Measurements from ENCODE around the gene MGRN1.

DNA sequence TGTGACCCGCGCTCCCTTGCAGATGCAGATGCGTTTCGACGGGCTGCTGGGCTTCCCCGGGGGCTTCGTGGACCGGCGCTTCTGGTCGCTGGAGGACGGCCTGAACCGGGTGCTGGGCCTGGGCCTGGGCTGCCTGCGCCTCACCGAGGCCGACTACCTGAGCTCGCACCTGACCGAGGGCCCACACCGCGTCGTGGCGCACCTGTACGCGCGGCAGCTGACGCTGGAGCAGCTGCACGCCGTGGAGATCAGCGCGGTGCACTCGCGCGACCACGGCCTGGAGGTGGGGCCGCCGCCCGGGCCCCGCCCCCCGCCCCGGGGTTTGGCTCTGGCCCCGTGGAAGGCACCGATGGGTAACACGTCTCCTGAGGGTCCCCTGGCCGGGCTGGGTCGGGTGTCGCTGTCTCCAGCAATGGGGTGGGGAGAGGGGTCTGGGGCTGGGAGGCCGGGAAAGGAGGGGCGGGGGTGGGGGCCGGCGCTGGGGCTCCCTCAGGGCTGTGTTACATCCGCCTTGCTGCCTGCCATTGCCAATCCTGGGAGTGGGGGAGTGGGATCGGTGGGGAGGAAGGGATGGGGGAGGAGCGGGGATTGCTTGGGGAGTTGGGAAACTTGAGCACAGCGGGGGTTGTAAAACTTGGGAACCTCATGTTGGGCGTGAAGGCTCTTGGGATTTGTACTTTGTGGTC, 69.5 kb downstream of the MGRN1 start:
- TF ChIP-seq, protein P1, sequence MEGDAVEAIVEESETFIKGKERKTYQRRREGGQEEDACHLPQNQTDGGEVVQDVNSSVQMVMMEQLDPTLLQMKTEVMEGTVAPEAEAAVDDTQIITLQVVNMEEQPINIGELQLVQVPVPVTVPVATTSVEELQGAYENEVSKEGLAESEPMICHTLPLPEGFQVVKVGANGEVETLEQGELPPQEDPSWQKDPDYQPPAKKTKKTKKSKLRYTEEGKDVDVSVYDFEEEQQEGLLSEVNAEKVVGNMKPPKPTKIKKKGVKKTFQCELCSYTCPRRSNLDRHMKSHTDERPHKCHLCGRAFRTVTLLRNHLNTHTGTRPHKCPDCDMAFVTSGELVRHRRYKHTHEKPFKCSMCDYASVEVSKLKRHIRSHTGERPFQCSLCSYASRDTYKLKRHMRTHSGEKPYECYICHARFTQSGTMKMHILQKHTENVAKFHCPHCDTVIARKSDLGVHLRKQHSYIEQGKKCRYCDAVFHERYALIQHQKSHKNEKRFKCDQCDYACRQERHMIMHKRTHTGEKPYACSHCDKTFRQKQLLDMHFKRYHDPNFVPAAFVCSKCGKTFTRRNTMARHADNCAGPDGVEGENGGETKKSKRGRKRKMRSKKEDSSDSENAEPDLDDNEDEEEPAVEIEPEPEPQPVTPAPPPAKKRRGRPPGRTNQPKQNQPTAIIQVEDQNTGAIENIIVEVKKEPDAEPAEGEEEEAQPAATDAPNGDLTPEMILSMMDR (IDR thresholded peaks at IDR 0.05) = no peak
- TF ChIP-seq POLR2A (IDR thresholded peaks at IDR 0.05) = no peak
